ENCODE results near the gene SNN.
A peak's percentile ranks its signal among the peaks of the same experiment; 100 is the strongest.

The SNN gene

DNA sequence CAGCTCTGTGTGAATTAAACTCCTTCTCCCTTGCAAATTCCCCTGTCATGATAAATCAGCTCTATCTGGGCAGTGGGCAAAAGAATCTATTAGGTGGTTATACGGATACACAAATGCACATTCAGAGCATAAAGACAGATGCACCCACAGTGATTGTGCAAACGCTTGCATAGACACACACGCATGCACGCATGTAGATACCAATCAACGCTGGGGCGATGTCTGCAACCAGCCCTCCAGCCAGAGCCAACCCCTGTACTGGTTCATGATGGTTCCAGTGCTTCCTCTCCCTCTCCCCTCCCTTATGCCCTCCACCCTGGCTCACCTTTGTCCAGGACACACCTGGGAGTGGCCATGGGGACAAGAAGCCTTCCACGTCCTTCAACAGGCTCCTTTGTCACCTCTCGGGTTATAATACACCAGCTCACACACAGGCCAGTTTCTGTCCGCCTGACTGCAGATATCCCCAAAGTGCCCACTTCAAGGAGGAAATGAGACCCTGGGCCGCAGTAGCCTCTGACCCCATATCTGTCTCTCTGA lies 33.1 kb upstream of the SNN start:
- no peak for DNase-seq (ENCODE audit: low read depth in 4 of 4, low spot score in 1 of 4)

DNA sequence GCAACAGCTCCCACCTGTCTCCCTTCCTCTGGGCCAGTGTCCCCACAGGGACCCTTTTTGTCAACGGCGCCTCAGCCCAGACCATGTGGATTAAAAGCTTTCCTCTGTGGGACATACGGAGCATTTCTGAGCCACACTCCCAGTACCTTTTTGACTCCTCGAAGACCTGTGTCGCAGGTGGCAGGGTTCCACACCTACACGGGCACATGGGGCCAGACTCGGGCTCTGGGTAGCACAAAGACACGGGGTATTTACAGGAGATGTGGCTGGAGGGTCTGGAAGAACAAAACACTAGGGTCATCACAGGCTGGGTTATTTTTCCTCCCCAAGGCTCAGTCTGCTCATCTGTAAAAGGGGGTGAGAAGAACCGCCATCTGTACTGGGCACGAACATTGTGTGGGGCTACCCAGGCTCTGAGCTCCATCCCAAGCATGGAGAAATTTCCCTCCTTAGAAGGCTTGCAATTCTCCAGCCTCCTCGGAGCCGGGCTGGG lies 32.5 kb upstream of the SNN start:
- DNase-seq (ENCODE audit: low read depth in 4 of 4, low spot score in 1 of 4) = no peak

DNA sequence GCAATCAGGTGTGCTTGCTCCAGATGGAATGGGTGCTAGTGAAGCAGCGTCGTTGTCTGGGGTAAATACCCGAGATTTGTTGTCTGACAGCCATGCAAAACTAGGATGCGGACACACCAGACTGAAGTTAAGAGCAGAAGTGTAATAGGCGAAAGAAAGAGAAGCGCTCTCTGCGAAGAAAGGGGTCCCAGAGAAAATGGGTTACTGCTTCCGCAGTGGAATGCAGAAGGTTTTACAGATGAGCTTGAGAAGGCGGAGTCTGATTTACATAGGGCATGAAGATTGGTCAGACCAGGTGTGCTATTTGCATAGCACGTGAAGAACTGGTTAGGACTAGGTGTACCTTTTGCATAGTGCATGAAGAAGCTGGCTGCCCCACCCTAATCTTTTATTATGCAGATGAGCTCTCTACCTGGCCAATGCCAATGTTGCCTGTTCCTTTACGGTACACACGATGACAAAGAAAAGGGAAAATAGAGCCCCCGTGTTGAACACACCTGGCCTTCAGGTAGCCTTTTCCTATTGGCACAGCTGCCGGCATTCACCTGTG lies 32.0 kb upstream of the SNN start:
- DNase-seq (ENCODE audit: low read depth in 4 of 4, low spot score in 1 of 4) = no peak

DNA sequence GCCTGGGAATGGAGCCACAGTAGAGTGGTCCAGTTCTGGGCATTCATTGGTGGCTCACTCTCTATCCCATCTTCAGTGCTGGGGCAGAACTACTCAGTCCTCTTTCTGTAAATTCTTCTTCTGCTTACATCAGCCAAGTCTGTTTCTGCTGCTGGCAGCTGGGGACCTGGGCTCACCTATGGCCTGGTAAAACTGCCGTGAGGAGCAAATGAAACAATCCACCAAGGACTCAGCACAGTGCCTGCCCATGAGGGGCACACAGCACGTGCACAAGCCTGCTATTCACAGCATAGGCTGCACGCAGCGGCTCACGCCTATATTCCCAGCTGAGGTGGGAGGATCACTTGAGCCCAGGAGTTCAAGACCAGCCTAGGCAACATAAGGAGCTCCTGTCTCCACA lies 30.9 kb upstream of the SNN start:
- DNase-seq (ENCODE audit: low read depth in 4 of 4, low spot score in 1 of 4) = no peak

DNA sequence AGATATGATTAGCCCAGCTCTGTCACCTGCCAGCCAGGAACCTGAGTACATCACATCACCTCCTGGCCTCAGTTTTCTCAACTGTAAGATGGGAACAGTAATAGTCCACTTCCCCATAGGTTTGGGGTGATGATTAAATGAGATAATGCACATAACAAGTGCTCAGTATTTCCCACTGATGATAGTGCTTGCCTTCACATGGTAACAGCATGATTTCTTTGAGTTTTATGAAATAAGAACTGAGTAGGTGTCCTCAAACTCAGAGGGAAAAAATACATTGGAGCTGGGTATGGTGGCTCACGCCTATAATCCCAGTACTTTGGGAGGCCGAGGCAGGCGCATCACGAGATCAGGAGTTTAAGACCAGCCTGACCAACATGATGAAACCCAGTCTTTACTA lies 30.1 kb upstream of the SNN start:
- DNase-seq (ENCODE audit: low read depth in 4 of 4, low spot score in 1 of 4) = no peak

DNA sequence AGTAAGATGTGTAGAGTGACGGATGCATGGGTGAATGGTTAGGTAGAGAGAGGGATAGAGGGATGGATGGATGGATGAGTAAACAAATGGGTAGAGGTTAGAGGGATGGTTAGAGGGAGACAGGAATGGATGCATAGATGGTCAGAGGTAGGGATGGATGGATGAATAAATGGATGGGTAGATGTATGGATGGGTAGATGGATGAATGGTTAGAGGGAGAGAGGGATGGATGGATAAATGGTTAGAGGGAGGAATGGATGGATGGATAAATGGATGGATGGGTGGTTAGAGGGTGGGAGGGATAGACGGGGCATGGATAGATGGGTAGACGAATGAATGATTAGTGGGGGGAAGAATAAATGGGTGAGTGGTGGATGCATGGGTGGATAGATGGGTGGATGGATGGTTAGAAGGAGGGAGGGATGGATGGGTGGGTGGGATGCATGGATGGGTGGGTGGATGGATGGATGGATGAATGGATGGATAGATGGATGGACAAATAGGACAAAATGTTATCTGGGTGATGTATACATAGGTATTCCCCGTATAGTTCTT lies 29.2 kb upstream of the SNN start:
- no peak for DNase-seq (ENCODE audit: low read depth in 4 of 4, low spot score in 1 of 4)

DNA sequence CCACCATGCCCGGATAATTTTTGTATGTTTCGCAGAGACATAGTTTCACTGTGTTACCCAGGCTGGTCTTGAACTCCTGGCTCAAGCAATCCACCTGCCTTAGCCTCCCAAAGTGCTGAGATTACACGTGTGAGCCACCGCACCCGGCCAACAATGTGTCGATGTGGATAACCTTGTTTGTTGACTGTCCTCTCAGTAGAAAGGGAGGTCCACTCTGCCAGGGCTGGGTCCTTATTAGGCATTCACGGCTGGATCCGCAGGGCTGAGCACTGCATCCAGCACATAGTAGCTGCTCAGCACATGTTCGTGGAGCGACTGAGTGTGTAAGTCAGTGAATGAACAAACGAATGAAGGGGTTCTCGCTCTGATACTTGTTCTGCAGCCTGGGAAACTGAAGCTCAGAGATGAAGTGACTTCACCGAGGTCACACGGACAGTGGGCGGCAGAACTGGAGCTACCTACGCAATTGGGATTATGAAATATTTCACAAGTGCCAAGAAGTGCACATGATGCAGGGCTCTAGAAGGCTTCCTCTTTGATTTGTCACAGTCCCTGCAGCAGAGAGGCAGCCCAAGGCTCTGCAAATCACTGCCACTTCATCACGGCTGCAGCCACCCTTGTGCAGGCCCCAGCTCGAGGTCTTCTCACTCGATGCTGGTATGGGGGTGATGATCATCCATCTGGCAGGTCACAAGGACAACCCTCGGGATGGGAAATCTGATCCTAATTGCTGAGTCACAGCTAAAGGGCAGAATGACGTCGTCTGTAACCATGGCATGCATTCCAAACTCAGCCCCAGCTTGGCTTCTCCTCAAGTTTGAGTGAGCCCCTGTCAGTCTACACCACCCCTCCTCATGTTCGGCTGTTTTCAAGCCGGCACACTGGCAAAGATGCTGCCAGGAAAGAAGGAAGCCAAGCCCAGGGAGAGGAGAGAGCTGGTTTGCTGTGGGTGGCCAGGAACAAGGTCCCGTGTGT lies 28.0 kb upstream of the SNN start:
- no peak for DNase-seq (ENCODE audit: low read depth in 4 of 4, low spot score in 1 of 4)

DNA sequence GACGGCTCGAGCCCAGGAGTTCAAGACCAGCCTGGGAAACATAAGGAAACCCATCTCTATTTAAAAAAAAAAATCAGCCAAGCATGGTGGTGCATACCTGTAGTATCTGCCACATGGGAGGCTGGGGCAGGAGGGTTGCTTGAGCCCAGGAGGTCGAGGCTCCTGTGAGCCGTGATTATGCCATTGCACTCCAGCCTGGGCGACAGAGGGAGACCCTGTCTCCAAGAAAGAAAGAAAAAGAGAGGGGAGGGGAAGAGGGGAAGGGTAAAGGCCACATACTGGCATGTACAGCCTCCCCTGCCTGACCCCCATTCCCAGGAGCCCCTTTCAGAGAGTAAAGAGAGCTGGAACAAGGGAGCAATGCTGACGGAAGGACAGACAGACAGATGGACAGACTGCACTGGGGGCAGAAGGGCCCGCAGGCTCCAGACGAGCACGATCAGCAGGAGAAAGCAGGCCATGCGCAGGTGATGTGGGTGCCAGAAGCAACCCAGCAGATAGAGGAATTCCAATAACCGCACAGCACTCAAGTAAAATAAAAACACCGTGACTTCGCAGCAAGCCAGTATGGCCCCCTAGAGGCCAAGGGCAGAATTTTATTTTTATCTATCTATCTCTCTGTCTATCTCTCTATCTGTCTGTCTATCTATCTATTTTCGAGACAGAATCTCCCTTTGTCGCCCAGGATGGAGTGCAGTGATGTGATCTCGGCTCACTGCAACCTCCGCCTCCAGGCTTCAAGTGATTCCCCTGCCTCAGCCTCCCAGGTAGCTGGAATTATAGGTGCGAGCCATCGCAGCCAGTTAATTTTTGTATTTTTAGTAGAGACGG lies 27.1 kb upstream of the SNN start:
- DNase-seq (ENCODE audit: low read depth in 4 of 4, low spot score in 1 of 4) = no peak

DNA sequence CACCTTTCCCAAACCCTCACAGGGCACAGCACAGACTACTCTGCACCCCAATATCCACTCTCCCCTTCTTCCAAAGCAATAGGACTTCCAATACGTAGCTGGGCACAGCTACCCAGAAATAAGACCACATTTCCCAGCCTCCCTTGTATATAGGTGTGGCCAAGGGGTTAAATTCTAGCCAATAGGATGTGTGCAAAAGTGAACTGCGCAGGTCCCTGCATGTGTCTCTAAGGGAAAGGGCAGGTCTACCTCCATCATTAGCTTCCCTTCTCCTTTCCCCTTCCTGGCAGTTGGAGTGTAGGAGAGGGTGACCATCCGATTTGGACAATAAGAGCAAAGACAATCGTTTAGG lies 25.5 kb upstream of the SNN start:
- DNase-seq (ENCODE audit: low read depth in 4 of 4, low spot score in 1 of 4) = no peak

DNA sequence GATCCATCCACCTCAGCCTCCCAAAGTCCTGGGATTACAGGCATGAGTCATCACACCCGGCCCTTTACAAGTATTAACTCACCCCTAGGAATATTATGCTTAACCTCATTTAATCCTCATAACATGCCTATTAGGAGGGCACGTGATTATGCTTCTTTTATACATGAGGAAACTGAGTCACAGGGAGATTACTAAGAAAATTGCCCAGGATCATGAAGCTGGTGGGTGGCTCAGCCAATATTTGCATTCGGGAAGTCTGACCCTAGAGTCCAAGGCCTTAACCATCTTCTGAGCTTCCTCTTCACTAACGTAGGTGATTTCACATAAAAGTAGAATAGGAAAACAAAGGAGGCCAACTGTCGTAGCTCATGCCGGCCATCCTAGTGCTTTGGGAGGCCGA lies 19.0 kb upstream of the SNN start:
- no peak for DNase-seq (ENCODE audit: low read depth in 4 of 4, low spot score in 1 of 4)

DNA sequence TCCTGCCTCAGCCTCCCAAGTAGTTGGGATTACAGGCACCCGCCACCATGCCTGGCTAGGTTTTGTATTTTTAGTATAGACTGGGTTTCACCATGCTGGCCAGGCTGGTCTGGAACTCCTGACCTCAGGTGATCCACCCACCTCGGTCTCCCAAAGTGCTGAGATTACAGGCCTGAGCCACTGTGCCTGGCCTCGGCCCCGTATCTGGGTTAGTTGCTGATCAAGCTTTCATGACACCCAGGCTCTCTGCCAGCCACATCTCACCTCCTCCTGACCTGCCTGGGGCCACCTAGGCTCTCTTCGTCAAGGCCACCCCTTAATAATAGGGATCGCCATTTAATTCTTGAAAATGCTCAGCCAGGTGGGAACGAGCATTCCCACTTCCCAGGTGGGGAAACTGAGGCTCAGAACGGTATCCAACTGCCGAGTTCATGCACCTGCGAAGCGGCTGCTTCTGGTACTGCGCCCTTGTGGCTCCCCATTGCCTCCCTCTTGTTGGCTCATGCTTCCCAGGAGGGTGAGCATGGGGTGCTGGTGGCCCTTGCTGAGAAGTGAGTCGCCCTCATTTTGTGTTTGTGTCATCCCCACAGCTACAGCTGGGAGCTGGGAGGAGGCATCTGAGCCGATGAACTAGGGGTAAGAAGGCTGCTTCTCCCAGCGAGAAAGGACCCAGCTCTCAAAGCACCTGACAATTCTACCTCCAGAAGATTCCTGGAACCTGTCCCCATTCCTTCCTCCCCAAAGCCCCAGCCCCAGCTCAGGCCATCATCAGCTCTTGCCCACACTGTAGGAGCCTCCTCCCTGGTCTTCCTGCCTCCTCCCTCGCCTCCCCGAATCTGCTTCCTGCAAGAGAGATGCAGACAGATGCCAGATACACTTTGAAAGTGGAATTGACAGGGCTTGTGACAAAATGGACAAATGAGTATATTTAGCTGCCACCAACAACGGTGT lies 17.3 kb upstream of the SNN start:
- no peak for DNase-seq (ENCODE audit: low read depth in 4 of 4, low spot score in 1 of 4)

DNA sequence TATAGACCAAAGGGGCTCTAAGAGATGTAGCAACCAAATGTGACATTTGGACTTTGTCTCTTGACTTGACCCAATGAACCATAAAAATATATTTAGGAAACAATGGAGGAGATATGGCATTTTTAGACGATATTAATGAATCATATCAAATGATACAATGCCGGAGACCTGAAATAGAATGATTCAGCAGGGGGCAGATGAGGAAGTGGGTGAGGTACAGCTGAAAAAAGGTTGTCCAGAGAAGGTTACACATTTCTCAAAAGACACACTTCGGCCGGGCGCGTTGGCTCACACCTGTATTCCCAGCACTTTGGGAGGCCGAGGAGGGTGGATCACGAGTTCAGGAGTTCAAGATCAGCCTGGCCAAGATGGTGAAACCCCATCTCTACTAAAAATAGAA lies 16.5 kb upstream of the SNN start:
- no peak for DNase-seq (ENCODE audit: low read depth in 4 of 4, low spot score in 1 of 4)

DNA sequence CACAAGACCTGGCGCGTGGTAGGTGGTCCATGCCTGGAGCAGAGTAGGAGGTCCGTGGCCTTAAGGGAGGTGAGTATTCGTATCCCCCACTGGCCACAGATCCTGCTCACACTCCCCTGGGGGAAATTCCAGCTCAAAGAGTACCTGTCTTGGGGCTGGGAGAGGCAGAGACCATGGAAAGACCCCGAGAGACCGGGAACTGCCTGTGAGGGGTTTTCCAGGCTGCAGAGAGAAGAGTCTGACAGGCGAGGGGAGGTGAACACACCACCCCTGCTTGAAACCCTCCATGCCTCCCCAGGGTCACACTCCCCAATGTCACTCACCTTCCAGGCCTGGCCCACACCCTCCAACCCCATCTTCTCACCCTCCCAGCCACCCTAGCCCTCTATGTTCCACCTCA lies 12.6 kb upstream of the SNN start:
- DNase-seq (ENCODE audit: low read depth in 4 of 4, low spot score in 1 of 4) = no peak

DNA sequence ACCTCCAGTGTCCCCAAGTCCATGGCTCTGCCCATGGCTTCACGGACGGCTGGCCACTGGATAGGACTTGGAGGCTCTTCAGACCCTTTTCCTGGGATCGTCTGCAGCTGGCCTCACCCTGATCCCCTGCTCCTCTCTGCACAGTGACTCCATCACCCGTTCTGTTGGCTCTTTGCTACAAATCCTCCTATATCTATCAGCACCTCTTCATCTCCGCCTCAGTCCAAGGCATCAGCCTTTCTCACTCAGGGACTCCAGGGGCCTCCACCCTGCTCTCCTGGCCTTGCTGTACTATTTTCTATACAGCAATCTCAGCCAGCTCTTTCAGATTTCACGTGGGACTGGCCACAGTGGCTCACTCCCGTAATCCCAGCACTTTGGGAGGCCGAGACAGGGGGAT lies 10.7 kb upstream of the SNN start:
- DNase-seq (ENCODE audit: low read depth in 4 of 4, low spot score in 1 of 4) = no peak

DNA sequence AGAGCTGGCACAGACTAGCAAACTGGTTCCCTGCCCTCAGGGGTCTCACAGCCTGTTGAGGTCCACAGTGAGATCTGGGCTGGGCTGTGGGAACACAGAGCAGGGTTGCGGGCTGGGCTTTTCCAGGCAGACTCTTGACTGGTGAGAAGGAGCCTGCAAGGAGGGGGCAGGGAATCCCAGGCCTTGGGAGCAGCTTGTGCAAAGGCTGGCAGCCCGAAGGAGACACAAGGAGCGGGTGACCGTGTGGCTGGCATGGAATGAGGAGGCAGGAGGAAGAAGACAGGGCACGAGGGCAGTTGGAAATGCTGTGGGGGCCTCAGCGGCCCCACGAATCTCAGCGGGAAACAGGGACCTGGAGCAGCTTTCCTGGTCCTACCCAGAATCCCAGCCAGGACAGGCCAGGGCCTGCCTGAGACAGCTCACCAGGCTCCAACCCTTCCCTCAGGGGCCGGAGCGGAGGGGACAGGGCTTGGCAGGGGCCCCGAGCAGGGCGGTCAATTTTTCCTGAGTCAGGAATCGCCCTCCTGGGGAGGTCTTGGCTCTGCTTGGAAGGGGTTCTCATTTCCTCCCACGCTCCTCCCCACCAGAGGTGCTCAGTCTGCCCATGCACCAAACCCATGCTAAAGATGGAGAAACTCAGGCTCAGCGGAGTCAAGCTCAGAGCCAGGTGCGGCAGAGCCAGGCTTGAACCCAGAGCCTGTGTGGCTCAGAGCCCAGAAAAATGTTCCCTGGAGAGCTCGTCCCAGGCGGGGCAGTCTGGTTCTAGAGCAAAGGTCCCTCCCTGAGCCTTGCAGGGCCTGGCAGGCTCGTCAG lies 9.2 kb upstream of the SNN start:
- DNase-seq (ENCODE audit: low read depth in 4 of 4, low spot score in 1 of 4) = no peak

DNA sequence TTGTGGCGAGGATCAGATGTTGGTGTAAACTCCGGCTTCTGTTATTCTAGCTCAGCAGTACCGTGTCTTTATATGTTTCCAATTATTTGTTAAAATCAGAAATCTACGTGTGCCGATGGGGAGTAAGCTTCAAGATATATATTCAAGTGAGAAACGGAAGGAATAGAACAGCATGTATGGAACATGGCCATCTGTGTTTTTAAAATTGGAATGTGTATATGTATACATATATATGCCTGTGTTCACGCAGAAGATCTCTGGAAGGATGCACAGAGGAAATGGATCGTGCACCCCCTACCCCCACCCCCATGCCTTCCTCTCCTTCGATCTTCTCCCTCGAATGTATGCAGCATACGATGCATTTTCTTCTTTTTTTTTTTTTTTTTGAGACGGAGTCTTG lies 7.7 kb upstream of the SNN start:
- DNase-seq (ENCODE audit: low read depth in 4 of 4, low spot score in 1 of 4) = no peak

DNA sequence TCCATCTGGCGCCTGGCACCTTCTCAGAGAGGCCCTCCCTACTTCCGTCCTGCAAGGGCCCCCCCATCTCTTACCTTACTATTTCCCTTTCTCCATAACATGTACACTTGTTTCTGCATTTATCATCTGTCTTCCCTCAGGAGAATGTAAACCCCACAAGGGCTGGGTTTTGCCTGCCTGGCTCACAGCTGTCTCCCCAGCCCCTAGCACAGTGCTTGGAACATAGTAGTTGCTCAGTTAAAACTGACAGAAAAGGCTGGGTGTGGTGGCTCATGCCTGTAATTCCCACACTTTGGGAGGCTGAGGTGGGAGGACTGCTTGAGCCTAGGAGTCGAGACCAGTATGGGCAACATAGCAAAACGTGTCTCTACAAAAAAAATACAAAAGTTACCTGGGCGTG lies 5.7 kb upstream of the SNN start:
- no peak for DNase-seq (ENCODE audit: low read depth in 4 of 4, low spot score in 1 of 4)

DNA sequence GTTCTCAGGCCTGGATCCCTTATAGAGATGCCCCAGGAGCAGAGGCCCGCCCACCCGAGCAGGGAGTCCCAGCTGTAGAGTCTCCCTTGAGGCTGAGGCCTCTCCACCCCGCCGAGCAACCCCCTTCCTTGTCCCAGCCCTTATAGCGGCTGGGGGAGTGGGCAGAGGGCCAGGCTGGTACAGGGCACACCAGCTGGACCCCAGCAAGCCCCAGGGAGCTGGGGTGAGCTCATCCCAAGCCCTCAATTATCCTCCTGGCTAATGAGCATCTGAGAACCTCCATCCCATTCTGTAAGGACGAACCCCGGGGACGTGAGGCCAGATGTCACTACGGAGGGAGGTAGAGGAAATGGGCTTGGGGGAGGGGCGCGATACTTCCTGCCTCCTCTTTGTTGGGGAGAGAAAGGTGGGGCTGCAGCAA lies 3.2 kb upstream of the SNN start:
- peak in 1 of 4 experiments; percentile 19 for DNase-seq (ENCODE audit: low read depth in 4 of 4, low spot score in 1 of 4)
